MM.1S (cell line): ENCODE measurements around the gene WHAMM.

Experiments
- EZH2 ChIP-seq: fragments of 300-600 bp; sonication (generic); optimal IDR thresholded peaks from 2 replicates; pipeline ENCODE3; 2017; ENCODE audit warnings: low read depth, mild to moderate bottlenecking, antibody characterized with exemption, low read length, mixed read lengths
- EZH2phosphoT487 ChIP-seq: fragments of 300-600 bp; sonication (generic); IDR thresholded peaks from 2 replicates; pipeline ENCODE4 v1.6.1; 2018; ENCODE audit warnings: antibody characterized with exemption, low read length
- TF ChIP-seq, protein P1 (sequence below): fragments of 300-600 bp; sonication (generic); IDR thresholded peaks from 2 replicates; pipeline ENCODE4 v1.5.1; 2016; ENCODE audit warnings: antibody characterized with exemption, low read length, mixed read lengths

DNA sequence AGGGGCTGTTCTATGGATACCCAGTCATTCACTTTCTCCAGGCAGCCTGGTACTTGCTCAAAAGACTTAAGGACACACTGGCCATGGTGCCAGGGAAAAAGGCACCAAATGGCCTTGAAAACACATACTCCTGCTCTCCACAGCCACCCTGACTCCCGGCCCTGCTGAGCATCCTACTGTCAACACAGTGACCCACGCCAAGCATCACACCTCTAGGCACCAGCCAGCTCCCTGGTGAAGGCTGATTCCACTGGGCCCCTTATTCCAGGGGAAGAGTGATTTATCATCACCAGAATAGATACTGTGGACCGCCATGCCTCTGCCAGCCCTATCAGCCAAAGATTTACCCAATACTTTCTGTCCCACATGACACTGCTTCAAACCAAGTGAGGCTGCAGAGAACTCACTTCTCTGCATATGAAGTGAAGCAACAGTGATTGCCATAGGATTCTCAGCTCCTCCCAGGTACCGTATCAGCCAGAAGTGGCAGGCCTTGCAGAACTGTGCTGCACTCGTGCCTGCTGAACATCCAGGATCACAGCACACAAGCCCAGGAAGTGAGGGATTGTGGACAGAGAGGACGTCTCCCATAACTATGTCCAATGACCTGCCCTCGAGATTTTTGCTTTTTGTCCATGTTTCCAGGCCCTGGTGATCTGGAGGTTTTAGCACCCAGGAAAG lies 63.7 kb downstream of the WHAMM start:
- TF ChIP-seq, protein P1, sequence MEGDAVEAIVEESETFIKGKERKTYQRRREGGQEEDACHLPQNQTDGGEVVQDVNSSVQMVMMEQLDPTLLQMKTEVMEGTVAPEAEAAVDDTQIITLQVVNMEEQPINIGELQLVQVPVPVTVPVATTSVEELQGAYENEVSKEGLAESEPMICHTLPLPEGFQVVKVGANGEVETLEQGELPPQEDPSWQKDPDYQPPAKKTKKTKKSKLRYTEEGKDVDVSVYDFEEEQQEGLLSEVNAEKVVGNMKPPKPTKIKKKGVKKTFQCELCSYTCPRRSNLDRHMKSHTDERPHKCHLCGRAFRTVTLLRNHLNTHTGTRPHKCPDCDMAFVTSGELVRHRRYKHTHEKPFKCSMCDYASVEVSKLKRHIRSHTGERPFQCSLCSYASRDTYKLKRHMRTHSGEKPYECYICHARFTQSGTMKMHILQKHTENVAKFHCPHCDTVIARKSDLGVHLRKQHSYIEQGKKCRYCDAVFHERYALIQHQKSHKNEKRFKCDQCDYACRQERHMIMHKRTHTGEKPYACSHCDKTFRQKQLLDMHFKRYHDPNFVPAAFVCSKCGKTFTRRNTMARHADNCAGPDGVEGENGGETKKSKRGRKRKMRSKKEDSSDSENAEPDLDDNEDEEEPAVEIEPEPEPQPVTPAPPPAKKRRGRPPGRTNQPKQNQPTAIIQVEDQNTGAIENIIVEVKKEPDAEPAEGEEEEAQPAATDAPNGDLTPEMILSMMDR = no peak
- TF ChIP-seq EZH2 = no peak
- no peak for TF ChIP-seq EZH2phosphoT487
